ENCODE results near the gene WHAMM.

WHAMM gene

GRCh38 chr15:82810061-82810889 lies 847 bp downstream of the WHAMM start:
- TF ChIP-seq REST (IDR thresholded peaks at IDR 0.05; ENCODE audit: low read depth), result no peak
- TF ChIP-seq FOXM1 (IDR thresholded peaks at IDR 0.05; ENCODE audit: borderline replicate concordance, low read depth), result no peak
- TF ChIP-seq TCF12 (IDR thresholded peaks at IDR 0.05; ENCODE audit: low read depth), result no peak
- no peak for TF ChIP-seq ZBTB7A (IDR thresholded peaks at IDR 0.05; ENCODE audit: low read depth)
- no peak for TF ChIP-seq EGR1 (IDR thresholded peaks at IDR 0.05)
- TF ChIP-seq CEBPB (IDR thresholded peaks at IDR 0.05), result peak; percentile 78
- no peak for TF ChIP-seq CREB1 (IDR thresholded peaks at IDR 0.05; ENCODE audit: low read depth)
- TF ChIP-seq MAX (IDR thresholded peaks at IDR 0.05), result 0 out of 2 replicates have a peak, but pooled peaks have one; percentile 19
- TF ChIP-seq TAF1 (IDR thresholded peaks at IDR 0.05; ENCODE audit: low read depth), result no peak
- TF ChIP-seq TEAD4 (IDR thresholded peaks at IDR 0.05), result peak; percentile 68
- TF ChIP-seq USF1 (IDR thresholded peaks at IDR 0.05), result no peak

- TF ChIP-seq NFIC (IDR thresholded peaks at IDR 0.05), result no peak
- no peak for TF ChIP-seq USF1 (IDR thresholded peaks at IDR 0.05)
- TF ChIP-seq TAF1 (IDR thresholded peaks at IDR 0.05; ENCODE audit: low read depth), result no peak
Measured at GRCh38 chr15:82810890-82811426, 1.5 kb downstream of the WHAMM start.

- TF ChIP-seq CEBPB (IDR thresholded peaks at IDR 0.05), result no peak
- TF ChIP-seq TEAD4 (IDR thresholded peaks at IDR 0.05), result no peak
- TF ChIP-seq EGR1 (IDR thresholded peaks at IDR 0.05), result no peak
- TF ChIP-seq MAX (IDR thresholded peaks at IDR 0.05), result no peak
Measured at GRCh38 chr15:82812994-82813393, 3.6 kb downstream of the WHAMM start.

GRCh38 chr15:82820128-82820527 lies 10.7 kb downstream of the WHAMM start:
- no peak for TF ChIP-seq RAD21 (IDR thresholded peaks at IDR 0.05; ENCODE audit: low read depth)
- no peak for TF ChIP-seq NFIC (IDR thresholded peaks at IDR 0.05)
- no peak for TF ChIP-seq TAF1 (IDR thresholded peaks at IDR 0.05; ENCODE audit: low read depth)
- TF ChIP-seq ZBTB7A (IDR thresholded peaks at IDR 0.05; ENCODE audit: low read depth), result no peak
- TF ChIP-seq TEAD4 (IDR thresholded peaks at IDR 0.05), result no peak
- no peak for TF ChIP-seq USF1 (IDR thresholded peaks at IDR 0.05)
- no peak for TF ChIP-seq TCF12 (IDR thresholded peaks at IDR 0.05; ENCODE audit: low read depth)
- no peak for TF ChIP-seq EP300 (IDR thresholded peaks at IDR 0.05; ENCODE audit: borderline replicate concordance)
- no peak for TF ChIP-seq FOXM1 (IDR thresholded peaks at IDR 0.05; ENCODE audit: borderline replicate concordance, low read depth)
- TF ChIP-seq MAX (IDR thresholded peaks at IDR 0.05), result no peak
- TF ChIP-seq REST (IDR thresholded peaks at IDR 0.05; ENCODE audit: low read depth), result no peak
- TF ChIP-seq YY1 (IDR thresholded peaks at IDR 0.05; ENCODE audit: low read depth), result no peak
- TF ChIP-seq CREB1 (IDR thresholded peaks at IDR 0.05; ENCODE audit: low read depth), result no peak
- no peak for TF ChIP-seq EGR1 (IDR thresholded peaks at IDR 0.05)

GRCh38 chr15:82823049-82823448 lies 13.6 kb downstream of the WHAMM start:
- TF ChIP-seq FOXM1 (IDR thresholded peaks at IDR 0.05; ENCODE audit: borderline replicate concordance, low read depth), result no peak
- TF ChIP-seq CREB1 (IDR thresholded peaks at IDR 0.05; ENCODE audit: low read depth), result no peak
- TF ChIP-seq RAD21 (IDR thresholded peaks at IDR 0.05; ENCODE audit: low read depth), result no peak
- no peak for TF ChIP-seq USF1 (IDR thresholded peaks at IDR 0.05)
- no peak for TF ChIP-seq NFIC (IDR thresholded peaks at IDR 0.05)
- no peak for TF ChIP-seq TEAD4 (IDR thresholded peaks at IDR 0.05)
- TF ChIP-seq TAF1 (IDR thresholded peaks at IDR 0.05; ENCODE audit: low read depth), result no peak
- TF ChIP-seq YY1 (IDR thresholded peaks at IDR 0.05; ENCODE audit: low read depth), result no peak
